Parathyroid adenoma (tissue), 2 donors: ENCODE data around the gene MGAT1.
"Not testable (repeated sequence)": the region's sequence is repeated elsewhere in the genome, so short reads cannot be mapped to it uniquely, and the experiment has no call there.

Experiments
- H2AFZ ChIP-seq: fragments of 300-600 bp; sonication (generic); one replicate; pipeline ENCODE4 v1.7.0; 2017; ENCODE audit warnings: antibody characterized with exemption, mild to moderate bottlenecking
- H3K27ac ChIP-seq: fragments of 300-600 bp; sonication (generic); one replicate; pipeline ENCODE4 v1.7.0; 2017
- H3K27me3 ChIP-seq: fragments of 300-600 bp; sonication (generic); one replicate; pipeline ENCODE4 v1.7.0; 2017; ENCODE audit warnings: low read length; ENCODE audit not compliant: control insufficient read depth, insufficient read depth
- H3K36me3 ChIP-seq: fragments of 300-600 bp; sonication (generic); one replicate; pipeline ENCODE4 v1.7.0; 2017; ENCODE audit warnings: low read length; ENCODE audit not compliant: control insufficient read depth, insufficient read depth
- H3K4me1 ChIP-seq: fragments of 300-600 bp; sonication (generic); one replicate; pipeline ENCODE4 v1.7.0; 2017; ENCODE audit warnings: control low read depth
- H3K4me2 ChIP-seq: fragments of 300-600 bp; sonication (generic); one replicate; pipeline ENCODE4 v1.7.0; 2017; ENCODE audit warnings: low read length
- H3K4me3 ChIP-seq: fragments of 300-600 bp; sonication (generic); one replicate; pipeline ENCODE4 v1.7.0; 2017; ENCODE audit warnings: low read depth, low read length
- H3K79me2 ChIP-seq: fragments of 300-600 bp; sonication (generic); one replicate; pipeline ENCODE4 v1.7.0; 2017; ENCODE audit warnings: control low read depth
- H3K9ac ChIP-seq: fragments of 300-600 bp; sonication (generic); one replicate; pipeline ENCODE4 v1.7.0; 2017; ENCODE audit warnings: mild to moderate bottlenecking
- H3K9me3 ChIP-seq: fragments of 300-600 bp; sonication (generic); one replicate; pipeline ENCODE4 v1.7.0; 2017; ENCODE audit warnings: low read length; ENCODE audit not compliant: control insufficient read depth
- CTCF ChIP-seq: fragments of 300-600 bp; sonication (generic); IDR thresholded peaks from one replicate; pipeline ENCODE4 v1.7.0; 2017; ENCODE audit warnings: antibody characterized with exemption, mild to moderate bottlenecking
- donor health status: primary hyperparathyroidism.

Gene MGAT1

GRCh38 chr5:180744253-180744652 is 58.4 kb downstream of the MGAT1 start:
- H2AFZ ChIP-seq, result no peak overlapping the region
- H3K4me3 ChIP-seq, result no peak overlapping the region
- no peaks in the 10 kb centered on the region for H3K79me2 ChIP-seq
- no peaks in the 10 kb centered on the region for H3K4me1 ChIP-seq
- no peak overlapping the region for H3K9ac ChIP-seq
- H3K9me3 ChIP-seq, result no peaks in the 10 kb centered on the region
- no peaks in the 10 kb centered on the region for H3K27me3 ChIP-seq
- TF ChIP-seq CTCF, result no peak
- no peak overlapping the region for H3K27ac ChIP-seq
- no peaks in the 10 kb centered on the region for H3K36me3 ChIP-seq
- no peak overlapping the region for H3K4me2 ChIP-seq

- Histone ChIP-seq H3K79me2 (no peaks in the 10 kb centered on the region), H2AFZ (no peak overlapping the region), H3K27ac (no peak overlapping the region), H3K36me3 (no peaks in the 10 kb centered on the region), H3K9ac (no peak overlapping the region), H3K27me3 (no peaks in the 10 kb centered on the region), H3K9me3 (no peaks in the 10 kb centered on the region), H3K4me3 (no peak overlapping the region), H3K4me1 (no peaks in the 10 kb centered on the region), H3K4me2 (no peak overlapping the region)
- TF ChIP-seq CTCF, result no peak
Observed at GRCh38 chr5:180742727-180743126, 59.9 kb downstream of the MGAT1 start.

- H3K4me3 ChIP-seq, H3K27ac ChIP-seq, H3K27me3 ChIP-seq, H2AFZ ChIP-seq, H3K9me3 ChIP-seq, H3K36me3 ChIP-seq, H3K4me2 ChIP-seq, H3K79me2 ChIP-seq, H3K4me1 ChIP-seq, H3K9ac ChIP-seq: not testable (repeated sequence)
Observed at GRCh38 chr5:180740953-180741352, 61.7 kb downstream of the MGAT1 start.

- Histone ChIP-seq H3K27me3 (no peaks in the 10 kb centered on the region), H3K9ac (no peak within 1 kb of the TSS), H3K4me3 (no peak within 1 kb of the TSS), H3K27ac (no peak within 1 kb of the TSS), H3K4me1 (no peaks in the 10 kb centered on the region), H2AFZ (no peak within 1 kb of the TSS), H3K9me3 (no peaks in the 10 kb centered on the region), H3K36me3 (no peaks in the 10 kb centered on the region), H3K79me2 (no peaks in the 10 kb centered on the region), H3K4me2 (no peak within 1 kb of the TSS)
- TF ChIP-seq CTCF, result no peak
Observed at GRCh38 chr5:180739958-180740357, 62.6 kb downstream of the MGAT1 start, which contains the start of gene OR2Y1. Gene OR2Y1, minus strand, starts transcription at chr5:180740058. Its CDS starts 0 bp downstream, at chr5:180740058.

- Histone ChIP-seq H3K9ac (no peak overlapping the region), H3K4me2 (no peak overlapping the region), H3K27me3 (no peaks in the 10 kb centered on the region), H3K9me3 (no peaks in the 10 kb centered on the region), H2AFZ (no peak overlapping the region), H3K79me2 (no peaks in the 10 kb centered on the region), H3K4me3 (no peak overlapping the region), H3K27ac (no peak overlapping the region), H3K4me1 (no peaks in the 10 kb centered on the region), H3K36me3 (no peaks in the 10 kb centered on the region)
- TF ChIP-seq CTCF, result no peak
Observed at GRCh38 chr5:180739271-180739670, 63.3 kb downstream of the MGAT1 start.
